GM23338 (cell line): ENCODE results near the gene PTPN6.

Source experiments
- CTCF ChIP-seq, 2 experiments: fragments of 200-600 bp in 1 of 2; sonication (generic) in 1 of 2; conservative IDR thresholded peaks; 2 replicates each; pipeline versions ENCODE4 v1.5.1 to v1.6.1; 2016 to 2017; ENCODE audit warnings: antibody characterized with exemption in 2 of 2, low read depth in 2 of 2, mild to moderate bottlenecking in 2 of 2, moderate library complexity in 1 of 2
- ETS1 ChIP-seq: IDR thresholded peaks from 2 replicates; pipeline ENCODE4 v1.6.1; 2016; ENCODE audit warnings: antibody characterized with exemption
- EZH2 ChIP-seq: fragments of 200-600 bp; sonication (generic); IDR thresholded peaks from one replicate; pipeline ENCODE4 v1.8.0; 2017; ENCODE audit warnings: antibody characterized with exemption, mild to moderate bottlenecking, low read depth; ENCODE audit not compliant: unreplicated experiment

- TF ChIP-seq ETS1 (no peak), CTCF (conservative IDR thresholded peaks at IDR 0.05; ENCODE audit: low read depth in 2 of 2) (no peak), EZH2 (no peak)
Observed at GRCh38 chr12:6970096-6970527, 19.0 kb downstream of the PTPN6 start.
